PC-3 (cell line): ENCODE measurements around the gene ATP5F1B. TPM values are rescaled to one million over a fixed set of nuclear protein-coding genes. Genes with fewer than 3 reads are reported as not detected.

Experiments used
- ATAC-seq: fragments of 200-7000 bp; cut with Tn5 transposase; 2 replicates; pipeline ENCODE4 v1.9.1; 2020; ENCODE audit warnings: mild to moderate bottlenecking, moderate library complexity
- BruUV-seq: library from RNA; stranded (reverse); fragments of 400-500 nt; replicated peaks from 2 replicates; lab custom pipeline; 2021; lab: Mats Ljungman, UMichigan
- CTCF ChIA-PET: fragments of 300-600 bp; sonication (Branson Sonifier 250); formaldehyde crosslinking; loops from one replicate; lab custom pipeline; 2022; ENCODE audit warnings: antibody characterized with exemption; lab: Charles Lee
- POLR2A ChIA-PET: fragments of 300-600 bp; sonication (Branson Sonifier 250); formaldehyde crosslinking; loops from one replicate; lab custom pipeline; 2022; ENCODE audit warnings: antibody characterized with exemption; ENCODE audit not compliant: unreplicated experiment; lab: Charles Lee
- DNase-seq: peaks from one replicate; pipeline ENCODE4 v3.0.0-alpha.2; 2015
- H2AFZ ChIP-seq: fragments of 300-600 bp; sonication (generic); 2 replicates; pipeline ENCODE4 v1.6.0; 2016; ENCODE audit warnings: antibody characterized with exemption, low read length
- H3F3A ChIP-seq: fragments of 300-600 bp; sonication (generic); one replicate; pipeline ENCODE4 v1.6.0; 2017; ENCODE audit warnings: antibody characterized with exemption, low read length, control low read depth, mild to moderate bottlenecking; ENCODE audit not compliant: unreplicated experiment
- H3K27ac ChIP-seq: fragments of 300-600 bp; sonication (generic); 2 replicates; pipeline ENCODE4 v1.5.1; 2016; ENCODE audit warnings: mild to moderate bottlenecking, low read length
- H3K27me3 ChIP-seq: fragments of 300-600 bp; sonication (generic); 2 replicates; pipeline ENCODE4 v1.6.1; 2016; ENCODE audit warnings: low read length, mixed read lengths
- H3K36me3 ChIP-seq: fragments of 300-600 bp; sonication (generic); 2 replicates; pipeline ENCODE4 v1.6.1; 2016; ENCODE audit warnings: low read depth, mixed run types, low read length, mixed read lengths
- H3K4me1 ChIP-seq: fragments of 300-600 bp; sonication (generic); 2 replicates; pipeline ENCODE4 v1.5.1; 2016; ENCODE audit warnings: low read length; ENCODE audit not compliant: insufficient read depth
- H3K4me2 ChIP-seq: fragments of 300-600 bp; sonication (generic); 2 replicates; pipeline ENCODE4 v1.6.0; 2016; ENCODE audit warnings: low read length
- H3K4me3 ChIP-seq: fragments of 300-600 bp; sonication (generic); 2 replicates; pipeline ENCODE4 v1.5.1; 2016; ENCODE audit warnings: mild to moderate bottlenecking, low read length, mixed read lengths
- H3K79me2 ChIP-seq: fragments of 300-600 bp; sonication (generic); 2 replicates; pipeline ENCODE4 v1.6.1; 2017; ENCODE audit warnings: low read length, mixed read lengths
- H3K9ac ChIP-seq: fragments of 300-600 bp; sonication (generic); 2 replicates; pipeline ENCODE4 v1.6.0; 2016; ENCODE audit warnings: mild to moderate bottlenecking, low read length
- H3K9me2 ChIP-seq: fragments of 300-600 bp; sonication (generic); replicated peaks from 2 replicates; pipeline ENCODE4 v1.6.1; 2016; ENCODE audit warnings: mixed run types, low read length, mixed read lengths
- H3K9me3 ChIP-seq: fragments of 300-600 bp; sonication (generic); 2 replicates; pipeline ENCODE4 v1.6.1; 2016; ENCODE audit warnings: low read length, mixed read lengths
- H4K20me1 ChIP-seq: fragments of 300-600 bp; sonication (generic); 2 replicates; pipeline ENCODE4 v1.6.1; 2016; ENCODE audit warnings: low read length, mixed read lengths
- EZH2 ChIP-seq: fragments of 300-600 bp; sonication (generic); IDR thresholded peaks from one replicate; pipeline ENCODE4 v1.6.1; 2017; ENCODE audit warnings: antibody characterized with exemption, mild to moderate bottlenecking, low read length; ENCODE audit not compliant: unreplicated experiment
- EZH2phosphoT487 ChIP-seq: fragments of 300-600 bp; sonication (generic); IDR thresholded peaks from 2 replicates; pipeline ENCODE4 v1.6.1; 2018; ENCODE audit warnings: mild to moderate bottlenecking, antibody characterized with exemption, low read length, borderline replicate concordance
- intact Hi-C: fragments of 100-400 bp; cut with micrococcal nuclease; formaldehyde crosslinking; loops from 2 replicates; pipeline ENCODE4 v1.9.0; 2023
- total RNA-seq: library from RNA; depleted of rRNA; stranded (reverse); fragments of >200 nt; gene quantifications from 2 replicates; pipeline ENCODE4 v1.2.3, GENCODE V29; 2014
- TF ChIP-seq, protein P1 (sequence below): fragments of 300-600 bp; sonication (generic); conservative IDR thresholded peaks from 2 replicates; pipeline ENCODE4 v1.5.1; 2017; ENCODE audit warnings: antibody characterized with exemption, low read depth, mild to moderate bottlenecking, low read length

Gene ATP5F1B
- total RNA-seq, 1 experiment from 2014 or later, result 1,046 TPM

DNA sequence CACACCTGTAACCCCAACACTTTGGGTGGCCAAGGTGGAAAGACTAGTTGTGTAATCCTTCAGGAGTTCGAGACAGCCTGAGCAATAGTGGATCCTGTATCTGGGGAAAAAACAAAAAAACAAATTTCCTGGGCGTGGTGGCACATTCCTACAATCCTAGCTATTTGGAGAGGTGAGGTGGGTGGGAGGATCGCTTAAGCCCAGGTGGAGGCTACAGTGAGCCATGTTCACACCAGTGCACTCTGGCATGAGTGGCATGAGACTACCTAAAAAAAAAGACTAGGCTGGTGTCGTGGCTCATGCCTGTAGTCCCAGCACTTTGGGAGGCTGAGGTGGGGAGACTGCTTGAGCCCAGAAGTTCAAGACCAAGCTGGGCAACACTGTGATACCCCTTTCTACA, 25.1 kb upstream of the ATP5F1B start:
- no TSS peak for BruUV-seq
- no peak overlapping the region for H3K27ac ChIP-seq

DNA sequence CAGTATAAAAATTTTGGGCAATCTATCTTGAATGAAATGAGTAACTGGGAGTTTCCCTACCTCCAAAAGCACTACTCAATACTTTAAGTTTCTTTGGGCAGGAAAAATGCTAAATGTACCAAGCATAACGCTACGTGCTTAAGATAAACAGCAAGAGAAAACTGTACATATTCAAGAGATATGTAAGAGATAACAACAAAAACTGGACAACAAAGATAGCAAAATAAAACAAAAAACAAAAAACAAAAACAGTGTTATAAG, 22.3 kb upstream of the ATP5F1B start:
- Histone ChIP-seq H3F3A (peaks cover 4% of the 10 kb centered on the region), H3K79me2 (peaks cover 66% of the 10 kb centered on the region), H3K9me3 (no peaks in the 10 kb centered on the region), H3K4me3 (no peak overlapping the region), H4K20me1 (peaks cover 30% of the 10 kb centered on the region), H3K4me2 (no peak overlapping the region), H3K27ac (no peak overlapping the region), H3K9me2 (no peaks in the 10 kb centered on the region), H3K9ac (no peak overlapping the region), H3K4me1 (peaks cover 15% of the 10 kb centered on the region), H3K27me3 (no peaks in the 10 kb centered on the region), H2AFZ (no peak overlapping the region), H3K36me3 (peaks cover 90% of the 10 kb centered on the region)
- no peak for ATAC-seq
- no peak for TF ChIP-seq EZH2phosphoT487
- TF ChIP-seq, protein P1, sequence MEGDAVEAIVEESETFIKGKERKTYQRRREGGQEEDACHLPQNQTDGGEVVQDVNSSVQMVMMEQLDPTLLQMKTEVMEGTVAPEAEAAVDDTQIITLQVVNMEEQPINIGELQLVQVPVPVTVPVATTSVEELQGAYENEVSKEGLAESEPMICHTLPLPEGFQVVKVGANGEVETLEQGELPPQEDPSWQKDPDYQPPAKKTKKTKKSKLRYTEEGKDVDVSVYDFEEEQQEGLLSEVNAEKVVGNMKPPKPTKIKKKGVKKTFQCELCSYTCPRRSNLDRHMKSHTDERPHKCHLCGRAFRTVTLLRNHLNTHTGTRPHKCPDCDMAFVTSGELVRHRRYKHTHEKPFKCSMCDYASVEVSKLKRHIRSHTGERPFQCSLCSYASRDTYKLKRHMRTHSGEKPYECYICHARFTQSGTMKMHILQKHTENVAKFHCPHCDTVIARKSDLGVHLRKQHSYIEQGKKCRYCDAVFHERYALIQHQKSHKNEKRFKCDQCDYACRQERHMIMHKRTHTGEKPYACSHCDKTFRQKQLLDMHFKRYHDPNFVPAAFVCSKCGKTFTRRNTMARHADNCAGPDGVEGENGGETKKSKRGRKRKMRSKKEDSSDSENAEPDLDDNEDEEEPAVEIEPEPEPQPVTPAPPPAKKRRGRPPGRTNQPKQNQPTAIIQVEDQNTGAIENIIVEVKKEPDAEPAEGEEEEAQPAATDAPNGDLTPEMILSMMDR, result no peak
- TF ChIP-seq EZH2, result no peak
- DNase-seq, result no peak
- BruUV-seq, result no TSS peak
- POLR2A ChIA-PET, result interaction anchor here (1.1 kb wide), 1 partner anchor 32 kb away, joined by 3 read pairs; no protein-coding TSS in a partner anchor
- CTCF ChIA-PET, result no interaction called here
- intact Hi-C loops, result no loop called here

More for the DNA sequence above, 25.1 kb upstream of the ATP5F1B start:
- Histone ChIP-seq H3K36me3 (peaks cover 68% of the 10 kb centered on the region), H3K4me1 (peaks cover 15% of the 10 kb centered on the region), H3K79me2 (peaks cover 92% of the 10 kb centered on the region), H3K4me3 (no peak overlapping the region), H3K9ac (no peak overlapping the region), H3K9me2 (no peaks in the 10 kb centered on the region), H4K20me1 (peaks cover 46% of the 10 kb centered on the region), H3K9me3 (no peaks in the 10 kb centered on the region), H3K27me3 (no peaks in the 10 kb centered on the region), H3F3A (peaks cover 4% of the 10 kb centered on the region), H2AFZ (no peak overlapping the region), H3K4me2 (no peak overlapping the region)
- TF ChIP-seq EZH2 (no peak), EZH2phosphoT487 (no peak)
- TF ChIP-seq, protein P1, result no peak
- CTCF ChIA-PET, result no interaction called here
- POLR2A ChIA-PET, result no interaction called here
- no peak for DNase-seq
- peak; percentile 35; the same call in 1 of the 2 replicates for ATAC-seq
- intact Hi-C loops, result no loop called here

DNA sequence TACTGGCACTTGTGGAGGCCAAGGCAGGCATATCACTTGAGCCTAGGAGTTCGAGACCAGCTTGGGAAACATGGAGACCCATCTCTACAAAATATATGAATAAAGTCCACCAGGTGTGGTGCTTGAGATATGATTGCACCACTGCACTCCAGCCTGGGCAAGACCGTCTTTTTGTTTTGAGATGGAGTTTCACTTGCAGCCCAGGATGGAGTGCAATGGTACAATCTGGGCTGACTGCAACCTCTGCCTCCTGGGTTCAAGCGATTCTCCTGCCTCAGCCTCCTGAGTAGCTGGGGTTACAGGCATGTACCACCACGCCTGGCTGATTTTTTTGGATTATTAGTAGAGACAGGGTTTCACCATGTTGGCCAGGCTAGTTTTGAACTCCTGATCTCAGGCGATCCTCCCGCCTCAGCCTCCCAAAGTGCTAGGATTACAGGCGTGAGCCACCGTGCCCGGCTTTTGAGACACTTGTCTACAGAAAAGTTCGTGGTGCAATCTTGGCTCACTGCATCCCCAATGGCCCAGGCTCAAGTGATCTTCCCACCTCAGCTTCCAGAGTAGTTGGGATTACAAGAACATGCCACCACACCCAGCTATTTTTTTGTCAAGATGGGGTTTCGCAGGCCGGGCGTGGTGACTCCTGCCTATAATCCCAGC, 16.3 kb upstream of the ATP5F1B start:
- no TSS peak for BruUV-seq

More for the DNA sequence above, 16.3 kb upstream of the ATP5F1B start:
- ATAC-seq, result no peak; the same call in 1 of the 2 replicates
- ChIA-PET CTCF (no interaction called here), POLR2A (interaction anchor here (0.7 kb wide), 1 partner anchor 25 kb away, joined by 5 read pairs; no protein-coding TSS in a partner anchor)
- Histone ChIP-seq H3K79me2 (peaks cover 10% of the 10 kb centered on the region; the same call in 1 of the 2 replicates), H4K20me1 (no peaks in the 10 kb centered on the region; the same call in 1 of the 2 replicates), H3K4me1 (peaks cover 11% of the 10 kb centered on the region), H3K36me3 (peaks cover 41% of the 10 kb centered on the region), H3K4me2 (no peak overlapping the region), H3K9me2 (no peaks in the 10 kb centered on the region), H3K27me3 (no peaks in the 10 kb centered on the region), H2AFZ (no peak overlapping the region), H3F3A (peaks cover 8% of the 10 kb centered on the region), H3K9ac (no peak overlapping the region), H3K4me3 (no peak overlapping the region), H3K27ac (no peak overlapping the region), H3K9me3 (no peaks in the 10 kb centered on the region)
- DNase-seq, result no peak
- intact Hi-C loops, result no loop called here
- TF ChIP-seq, protein P1, result no peak
- no peak for TF ChIP-seq EZH2phosphoT487
- no peak for TF ChIP-seq EZH2
